K562 (cell line): ENCODE results near the gene PHF21B. TPM values are rescaled to one million over a fixed set of nuclear protein-coding genes. Genes with fewer than 3 reads are reported as not detected.

ENCODE experiments used
- ATAC-seq: fragments of 200-7000 bp; cut with Tn5 transposase; 3 replicates; pipeline ENCODE4 v1.9.1; 2020; ENCODE audit warnings: moderate library complexity
- BruUV-seq: library from RNA; stranded (reverse); fragments of 400-500 nt; replicated peaks from 2 replicates; lab custom pipeline; 2021; lab: Mats Ljungman, UMichigan
- CTCF ChIA-PET: fragments of 300-600 bp; formaldehyde crosslinking; extraction: SDS; loops from one replicate; lab custom pipeline; 2021; ENCODE audit warnings: low intra/inter-chr PET ratio; lab: Yijun Ruan, JAX
- POLR2A ChIA-PET: fragments of 300-600, 350-650 bp; sonication (Branson Sonifier 250); formaldehyde crosslinking; extraction: SDS; loops from one replicate; lab custom pipeline; 2021; ENCODE audit warnings: antibody characterized with exemption, inconsistent platforms; lab: Yijun Ruan, JAX
- DNase-seq, 4 experiments: peaks; one replicate each; pipeline versions ENCODE4 v3.0.0 to v3.0.0-alpha.2; 2011 to 2018; ENCODE audit warnings: low spot score in 3 of 4, mixed read lengths in 3 of 4; ENCODE audit errors: extremely low read depth in 1 of 4
- FAIRE-seq: peaks from 2 replicates; lab custom pipeline; 2011; peaks lifted over from hg19 to GRCh38; lab: Jason Lieb, UNC
- H2AFZ ChIP-seq: 2 replicates; pipeline ENCODE4 v1.6.0; 2011; ENCODE audit warnings: low read depth, low read length, control low read depth, inconsistent platforms
- H3K27ac ChIP-seq: fragments of 200-600 bp; 3 replicates; pipeline ENCODE4 v1.8.0; 2011; ENCODE audit warnings: low read depth, mild to moderate bottlenecking, control low read depth, inconsistent platforms, low read length, moderate library complexity, mixed read lengths; ENCODE audit errors: extremely low read depth
- H3K27me3 ChIP-seq, 2 experiments: fragments of 300-600 bp in 1 of 2; 2 replicates in 1 of 2; 3 replicates in 1 of 2; pipeline versions ENCODE4 v1.6.0 to v1.8.0; 2011; ENCODE audit warnings: inconsistent platforms in 2 of 2, low read length in 2 of 2, mild to moderate bottlenecking in 1 of 2, mixed read lengths in 1 of 2, moderate library complexity in 1 of 2; ENCODE audit not compliant: control insufficient read depth in 2 of 2, insufficient read depth in 2 of 2
- H3K36me3 ChIP-seq: fragments of 300-600 bp; 3 replicates; pipeline ENCODE4 v1.8.0; 2011; ENCODE audit warnings: mild to moderate bottlenecking, low read length, inconsistent platforms; ENCODE audit not compliant: control insufficient read depth, insufficient read depth
- H3K4me1 ChIP-seq, 2 experiments: fragments of 200-600 bp in 1 of 2; replicated peaks in 1 of 2; 2 replicates in 1 of 2; 3 replicates in 1 of 2; pipeline versions ENCODE4 v1.5.1 to v1.8.0; 2011; ENCODE audit warnings: inconsistent platforms in 2 of 2, low read length in 2 of 2, mild to moderate bottlenecking in 1 of 2, mixed read lengths in 1 of 2, moderate library complexity in 1 of 2; ENCODE audit not compliant: control insufficient read depth in 2 of 2, insufficient read depth in 2 of 2
- H3K4me2 ChIP-seq: 2 replicates; pipeline ENCODE4 v1.6.1; 2011; ENCODE audit warnings: low read length, control low read depth, inconsistent platforms, mixed read lengths; ENCODE audit not compliant: insufficient read depth
- H3K4me3 ChIP-seq: fragments of 200-600 bp; sonication (generic), shearing (Covaris generic); 2 replicates; pipeline ENCODE4 v1.5.1; 2016; ENCODE audit warnings: control low read depth, inconsistent platforms
- H3K79me2 ChIP-seq: fragments of 200-600 bp; 3 replicates; pipeline ENCODE4 v1.8.0; 2011; ENCODE audit warnings: low read length, inconsistent platforms; ENCODE audit not compliant: control insufficient read depth, insufficient read depth
- H3K9ac ChIP-seq, 2 experiments: 2 replicates each; pipeline versions ENCODE4 v1.6.0 to v1.6.1; 2011; ENCODE audit warnings: low read depth in 2 of 2, low read length in 2 of 2, control low read depth in 1 of 2, inconsistent platforms in 1 of 2, mild to moderate bottlenecking in 1 of 2, mixed read lengths in 1 of 2; ENCODE audit not compliant: insufficient read depth in 1 of 2
- H3K9me1 ChIP-seq: one replicate; pipeline ENCODE4 v1.6.0; 2011; ENCODE audit warnings: inconsistent platforms, mild to moderate bottlenecking, low read length, moderate library complexity; ENCODE audit not compliant: control insufficient read depth, insufficient read depth
- H3K9me3 ChIP-seq: replicated peaks from 2 replicates; pipeline ENCODE4 v1.5.1; 2011; ENCODE audit warnings: low read depth, low read length, inconsistent platforms; ENCODE audit not compliant: control insufficient read depth, insufficient read depth
- H4K20me1 ChIP-seq: replicated peaks from 2 replicates; pipeline ENCODE4 v1.6.1; 2011; ENCODE audit warnings: low read length, inconsistent platforms, mixed read lengths; ENCODE audit not compliant: control insufficient read depth, insufficient read depth
- ARID2 ChIP-seq: fragments of 450-650 bp; IDR thresholded peaks from 2 replicates; pipeline ENCODE4 v1.6.1; 2017; ENCODE audit warnings: antibody characterized with exemption, mild to moderate bottlenecking
- CAMTA2 ChIP-seq: fragments of 250-450 bp; sonication (Bioruptor Pico); conservative IDR thresholded peaks from 2 replicates; pipeline ENCODE4 v1.5.1; 2022
- CTBP1 ChIP-seq: fragments of 450-650 bp; IDR thresholded peaks from 2 replicates; pipeline ENCODE4 v1.6.1; 2016; ENCODE audit warnings: borderline replicate concordance
- ELF1 ChIP-seq: fragments of 200-800 bp; sonication (Bioruptor generic); IDR thresholded peaks from 2 replicates; pipeline ENCODE4 v1.6.1; 2016; ENCODE audit warnings: missing genetic modification characterization, missing compliant biosample characterization
- GTF2A2 ChIP-seq: IDR thresholded peaks from 2 replicates; pipeline ENCODE4 v1.6.1; 2016; ENCODE audit warnings: mild to moderate bottlenecking, missing genetic modification characterization, missing compliant biosample characterization
- KLF16 ChIP-seq: IDR thresholded peaks from 2 replicates; pipeline ENCODE4 v1.6.1; 2016; ENCODE audit warnings: antibody characterized with exemption
- XRCC5 ChIP-seq: fragments of 200-400 bp; formaldehyde crosslinking; IDR thresholded peaks from 2 replicates; pipeline ENCODE4 v1.6.1; 2017; ENCODE audit warnings: low read depth, mild to moderate bottlenecking, low read length
- ZBTB8A ChIP-seq: fragments of 450-650 bp; IDR thresholded peaks from 2 replicates; pipeline ENCODE4 v1.6.1; 2018; ENCODE audit warnings: mild to moderate bottlenecking, moderate library complexity; ENCODE audit not compliant: partially characterized antibody
- ZNF57 ChIP-seq: fragments of 450-650 bp; formaldehyde crosslinking; IDR thresholded peaks from 2 replicates; pipeline ENCODE4 v1.4.0; 2020; ENCODE audit warnings: mild to moderate bottlenecking, moderate library complexity
- ZNF589 ChIP-seq: fragments of 200-800 bp; sonication (Bioruptor generic); IDR thresholded peaks from 2 replicates; pipeline ENCODE4 v1.6.1; 2016; ENCODE audit warnings: low read depth, missing genetic modification characterization, missing compliant biosample characterization
- ZZZ3 ChIP-seq: fragments of 450-650 bp; IDR thresholded peaks from 2 replicates; pipeline ENCODE4 v1.6.1; 2016; ENCODE audit warnings: antibody characterized with exemption, mild to moderate bottlenecking, moderate library complexity
- WGBS: fragments of 100-300 bp; shearing (Covaris generic); methylation state at CpG from one replicate; pipeline ENCODE4 v1.1.6; 2016; ENCODE audit warnings: low coverage, mixed read lengths; ENCODE audit not compliant: insufficient coverage; ENCODE audit errors: missing lambda C conversion rate; 5-methylcytosine and 5-hydroxymethylcytosine counted together
- in situ Hi-C: fragments of 300-500 bp; cut with MboI; formaldehyde crosslinking; loops from 4 replicates; pipeline ENCODE4 v1.15.0; 2018; ENCODE audit warnings: inconsistent platforms, mixed read lengths
- intact Hi-C: fragments of 100-400 bp; cut with micrococcal nuclease; formaldehyde crosslinking; loops from 2 replicates; pipeline ENCODE4 v1.14.2; 2022
- polyA plus RNA-seq, 8 experiments: library from polyadenylated mRNA; depleted of rRNA in 4 of 8; stranded (reverse) in 5 of 8; unstranded in 3 of 8; fragments of >200 nt; fragmentation: Nextera tagmentation in 2 of 8; fragmentation: Illumina TruSeq in 1 of 8; extraction: Ambion mirVana in 2 of 8; extraction: Trizol in 1 of 8; gene quantifications; 2 replicates each; pipeline versions ENCODE4 v1.2.1 to v1.2.3, GENCODE V29; 2011 to 2014; ENCODE audit warnings: inconsistent platforms in 1 of 8, missing spikeins in 1 of 8
- total RNA-seq, 7 experiments: library from RNA; depleted of rRNA in 6 of 7; stranded (reverse); fragments of >200 nt in 6 of 7; fragmentation: Illumina TruSeq in 2 of 7; extraction: Trizol in 2 of 7; gene quantifications; 2 replicates each; pipeline versions ENCODE4 v1.2.1 to v1.2.3, GENCODE V29; 2011 to 2021; ENCODE audit warnings: low replicate concordance in 1 of 7

PHF21B gene
- total and polyA plus RNA-seq, 9 of the 15 experiments (the other 6 are each of a cell fraction or from before 2014, with no cell fraction given): 0.04 TPM; not detected in 8

- H4K20me1 ChIP-seq: no peaks in the 10 kb centered on the region
- TF ChIP-seq ZNF589 (CRISPR knock-in tag) (no peak), ZBTB8A (no peak), CTBP1 (no peak), ZNF57 (no peak), ZZZ3 (no peak), XRCC5 (no peak), ELF1 (tag) (no peak), CAMTA2 (CRISPR knock-in tag) (no peak), ARID2 (no peak), GTF2A2 (no peak), KLF16 (no peak)
- TF ChIP-seq, all 486 proteins: peak for 0
- 4% methylated on average over 13 of the region's 15 CpGs for WGBS
- Histone ChIP-seq H3K36me3 (no peaks in the 10 kb centered on the region), H3K9me1 (no peaks in the 10 kb centered on the region), H2AFZ (no peak overlapping the region), H3K9me3 (no peaks in the 10 kb centered on the region), H3K4me1 (no peaks in the 10 kb centered on the region; a peak in 1 of 5 replicates), H3K79me2 (no peaks in the 10 kb centered on the region), H3K4me3 (no peak overlapping the region), H3K27me3 (peaks cover 4 to 49% of the 10 kb centered on the region in 2 experiments; a peak in 3 of 5 replicates), H3K27ac (no peak overlapping the region), H3K9ac (no peak overlapping the region), H3K4me2 (no peak overlapping the region)
- no TSS peak for BruUV-seq
- POLR2A ChIA-PET: no interaction called here
- CTCF ChIA-PET: no interaction called here
- in situ Hi-C loops: no loop called here
- FAIRE-seq: no peak
- no peak for DNase-seq
- intact Hi-C loops: no loop called here
- ATAC-seq: no peak
These were observed 19.0 kb downstream of the PHF21B start for GRCh38 chr22:44990810-44991209.
